CD14-positive monocyte (primary cell): Measurements from ENCODE around the gene SP6. TPM values are rescaled to one million over a fixed set of nuclear protein-coding genes. Genes with fewer than 3 reads are reported as not detected.

Source experiments
- DNase-seq, 3 donors: peaks; one replicate each; pipeline ENCODE4 v3.0.0-alpha.2; 2011 to 2022
- H2AFZ ChIP-seq: 2 replicates; pipeline ENCODE4 v1.6.0; 2012; ENCODE audit warnings: mild to moderate bottlenecking, low read depth, low read length, inconsistent platforms; ENCODE audit not compliant: insufficient read depth, poor library complexity, severe bottlenecking
- H3K27ac ChIP-seq, 2 donors: 1 replicate in 1 of 2; 2 replicates in 1 of 2; pipeline ENCODE4 v1.5.1; 2012 to 2013; ENCODE audit warnings: low read length in 2 of 2, control low read depth in 1 of 2, inconsistent platforms in 1 of 2, low read depth in 1 of 2, mild to moderate bottlenecking in 1 of 2
- H3K27me3 ChIP-seq, 2 donors: one replicate each; pipeline versions ENCODE4 v1.6.0 to v1.6.1; 2011 to 2013; ENCODE audit warnings: low read length in 2 of 2; ENCODE audit not compliant: control insufficient read depth in 2 of 2, insufficient read depth in 2 of 2
- H3K36me3 ChIP-seq, 2 donors: replicated peaks in 1 of 2; 1 replicate in 1 of 2; 2 replicates in 1 of 2; pipeline versions ENCODE4 v1.5.1 to v1.6.1; 2012 to 2013; ENCODE audit warnings: low read length in 2 of 2, control low read depth in 1 of 2, inconsistent platforms in 1 of 2, mild to moderate bottlenecking in 1 of 2; ENCODE audit not compliant: insufficient read depth in 2 of 2, control insufficient read depth in 1 of 2
- H3K4me1 ChIP-seq, 2 donors: 1 replicate in 1 of 2; 2 replicates in 1 of 2; pipeline versions ENCODE4 v1.5.1 to v1.6.1; 2012 to 2013; ENCODE audit warnings: low read length in 2 of 2, control low read depth in 1 of 2, inconsistent platforms in 1 of 2, mild to moderate bottlenecking in 1 of 2, moderate library complexity in 1 of 2; ENCODE audit not compliant: insufficient read depth in 2 of 2, control insufficient read depth in 1 of 2
- H3K4me2 ChIP-seq: replicated peaks from 2 replicates; pipeline ENCODE3; 2012; ENCODE audit warnings: low read length, moderate library complexity, mild to moderate bottlenecking; ENCODE audit not compliant: poor library complexity, severe bottlenecking; ENCODE audit errors: extremely low read depth
- H3K4me3 ChIP-seq, 3 experiments: fragments of 200-600 bp in 1 of 3; sonication (generic) in 1 of 3; replicated peaks in 1 of 3; 1 replicate in 2 of 3; 2 replicates in 1 of 3; pipeline ENCODE4 v1.5.1; 2011 to 2013; ENCODE audit warnings: low read length in 3 of 3, mild to moderate bottlenecking in 3 of 3, control low read depth in 2 of 3, low read depth in 2 of 3, inconsistent platforms in 1 of 3, moderate library complexity in 1 of 3
- H3K79me2 ChIP-seq: 2 replicates; pipeline ENCODE4 v1.6.0; 2012; ENCODE audit warnings: mild to moderate bottlenecking, control low read depth, inconsistent platforms, low read length, moderate library complexity; ENCODE audit not compliant: insufficient read depth
- H3K9ac ChIP-seq: 2 replicates; pipeline ENCODE4 v1.6.0; 2017; ENCODE audit warnings: low read length, mild to moderate bottlenecking; ENCODE audit not compliant: insufficient read depth, poor library complexity, severe bottlenecking
- H3K9me3 ChIP-seq, 2 donors: replicated peaks in 1 of 2; 1 replicate in 1 of 2; 2 replicates in 1 of 2; pipeline versions ENCODE4 v1.5.1 to v1.6.1; 2012 to 2013; ENCODE audit warnings: low read length in 2 of 2, control low read depth in 1 of 2; ENCODE audit not compliant: control insufficient read depth in 1 of 2, insufficient read depth in 1 of 2
- H4K20me1 ChIP-seq: 2 replicates; pipeline ENCODE4 v1.6.0; 2012; ENCODE audit warnings: mild to moderate bottlenecking, low read length, control low read depth, moderate library complexity; ENCODE audit not compliant: insufficient read depth
- H3K27ac Mint-ChIP-seq, 7 donors: one replicate each; pipeline ENCODE4 v1.8.0; 2020; ENCODE audit warnings: mild to moderate bottlenecking in 7 of 7, mixed read lengths in 7 of 7, moderate library complexity in 6 of 7, inconsistent platforms in 2 of 7
- H3K27me3 Mint-ChIP-seq, 3 donors: one replicate each; pipeline ENCODE4 v1.8.0; 2021 to 2022; ENCODE audit warnings: low read depth in 3 of 3, mild to moderate bottlenecking in 3 of 3, mixed read lengths in 3 of 3, moderate library complexity in 3 of 3, inconsistent platforms in 1 of 3
- H3K36me3 Mint-ChIP-seq, 2 donors: one replicate each; pipeline ENCODE4 v1.8.0; 2020; ENCODE audit warnings: mixed read lengths in 2 of 2, inconsistent platforms in 1 of 2, mild to moderate bottlenecking in 1 of 2
- H3K4me1 Mint-ChIP-seq: one replicate; pipeline ENCODE4 v1.8.0; 2020; ENCODE audit warnings: mild to moderate bottlenecking, mixed read lengths
- H3K4me3 Mint-ChIP-seq, 2 donors: one replicate each; pipeline ENCODE4 v1.8.0; 2020; ENCODE audit warnings: mild to moderate bottlenecking in 2 of 2, mixed read lengths in 2 of 2, moderate library complexity in 1 of 2
- H3K9me3 Mint-ChIP-seq, 7 donors: one replicate each; pipeline ENCODE4 v1.8.0; 2020 to 2022; ENCODE audit warnings: mixed read lengths in 7 of 7, mild to moderate bottlenecking in 6 of 7, moderate library complexity in 6 of 7, inconsistent platforms in 2 of 7
- WGBS: methylation state at CpG from one replicate; pipeline ENCODE4 v1.1.5; 2013; ENCODE audit warnings: missing lambda C conversion rate; ENCODE audit not compliant: insufficient coverage; 5-methylcytosine and 5-hydroxymethylcytosine counted together
- intact Hi-C, 2 donors: fragments of 100-400 bp; cut with micrococcal nuclease; formaldehyde crosslinking; loops; one replicate each; pipeline versions ENCODE4 v1.15.0 to v1.15.1; 2023
- polyA plus RNA-seq, 3 donors: library from polyadenylated mRNA; depleted of rRNA in 1 of 3; unstranded in 2 of 3; stranded (reverse) in 1 of 3; fragments of 300-500 nt in 2 of 3; fragments of >200 nt in 1 of 3; fragmentation: Illumina TruSeq in 2 of 3; gene quantifications; 1 replicate in 2 of 3; 2 replicates in 1 of 3; pipeline ENCODE4 v1.2.3, GENCODE V29; 2012 to 2021
- TF ChIP-seq, protein P1 (sequence below): fragments of 200-600 bp; IDR thresholded peaks from one replicate; pipeline ENCODE4 v1.8.0; 2022; ENCODE audit warnings: antibody characterized with exemption, mild to moderate bottlenecking

SP6 gene
- polyA plus RNA-seq, 3 donors: 0.06 TPM; not detected in 2

DNA sequence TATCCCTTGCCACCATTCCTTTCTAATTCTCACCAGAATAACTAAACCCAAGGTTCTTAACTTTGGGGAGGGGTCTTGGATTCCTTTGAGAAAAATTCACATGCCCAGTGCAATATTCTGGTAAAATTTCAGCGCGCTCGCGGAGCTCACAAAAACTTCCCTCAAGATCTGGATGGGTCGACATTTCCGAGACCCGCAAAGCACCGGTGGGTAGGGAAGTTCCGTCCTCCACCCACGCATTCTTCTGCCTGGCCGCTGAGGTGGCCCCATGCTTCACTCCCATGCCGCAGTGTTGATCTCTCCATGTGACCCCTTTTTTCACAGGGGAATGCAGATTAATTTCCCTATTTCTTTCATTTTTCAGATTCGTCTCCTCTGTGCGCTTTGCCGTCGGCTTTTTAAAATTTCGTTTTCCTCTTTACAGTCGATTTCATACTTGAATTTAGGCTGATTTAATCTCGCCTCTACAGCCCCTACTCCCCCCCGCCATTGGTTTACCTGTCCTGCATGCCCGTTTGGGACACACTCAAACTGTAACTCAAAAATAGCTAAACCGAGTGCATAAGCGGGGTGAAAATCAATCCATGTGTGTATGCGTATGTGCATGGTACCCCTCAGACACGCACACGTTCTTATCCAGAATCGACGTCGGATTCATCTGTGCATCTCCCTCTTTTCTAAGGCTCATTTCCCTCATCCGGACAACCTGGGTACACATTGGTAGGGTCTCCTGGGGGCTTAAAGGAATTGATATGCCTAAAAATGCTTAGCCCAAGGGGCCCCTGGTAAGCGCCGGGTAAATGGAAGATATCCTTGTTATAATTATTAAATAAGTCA is 1.4 kb upstream of the SP6 start:
- DNase-seq: no peak
- TF ChIP-seq, protein P1, sequence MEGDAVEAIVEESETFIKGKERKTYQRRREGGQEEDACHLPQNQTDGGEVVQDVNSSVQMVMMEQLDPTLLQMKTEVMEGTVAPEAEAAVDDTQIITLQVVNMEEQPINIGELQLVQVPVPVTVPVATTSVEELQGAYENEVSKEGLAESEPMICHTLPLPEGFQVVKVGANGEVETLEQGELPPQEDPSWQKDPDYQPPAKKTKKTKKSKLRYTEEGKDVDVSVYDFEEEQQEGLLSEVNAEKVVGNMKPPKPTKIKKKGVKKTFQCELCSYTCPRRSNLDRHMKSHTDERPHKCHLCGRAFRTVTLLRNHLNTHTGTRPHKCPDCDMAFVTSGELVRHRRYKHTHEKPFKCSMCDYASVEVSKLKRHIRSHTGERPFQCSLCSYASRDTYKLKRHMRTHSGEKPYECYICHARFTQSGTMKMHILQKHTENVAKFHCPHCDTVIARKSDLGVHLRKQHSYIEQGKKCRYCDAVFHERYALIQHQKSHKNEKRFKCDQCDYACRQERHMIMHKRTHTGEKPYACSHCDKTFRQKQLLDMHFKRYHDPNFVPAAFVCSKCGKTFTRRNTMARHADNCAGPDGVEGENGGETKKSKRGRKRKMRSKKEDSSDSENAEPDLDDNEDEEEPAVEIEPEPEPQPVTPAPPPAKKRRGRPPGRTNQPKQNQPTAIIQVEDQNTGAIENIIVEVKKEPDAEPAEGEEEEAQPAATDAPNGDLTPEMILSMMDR: no peak
- H3K4me1 Mint-ChIP-seq: peaks cover 15% of the 10 kb centered on the region
- Histone ChIP-seq H2AFZ (no peak overlapping the region), H3K27me3 (peaks cover 67 to 86% of the 10 kb centered on the region in 2 donors), H3K27ac (no peak overlapping the region), H3K9me3 (peaks cover 0 to 17% of the 10 kb centered on the region in 2 donors), H3K79me2 (no peaks in the 10 kb centered on the region), H3K9ac (no peak overlapping the region), H3K36me3 (no peaks in the 10 kb centered on the region), H3K4me1 (peaks cover 0 to 11% of the 10 kb centered on the region in 2 donors), H3K4me2 (no peak overlapping the region), H3K4me3 (no peak overlapping the region), H4K20me1 (no peaks in the 10 kb centered on the region)
- peak overlapping the region in 1 of 2 donors; percentile 84 for H3K4me3 Mint-ChIP-seq
- no peak overlapping the region for H3K27ac Mint-ChIP-seq
- H3K27me3 Mint-ChIP-seq: peaks cover 76 to 90% (median 79%) of the 10 kb centered on the region in 3 donors
- WGBS: 10% methylated on average over 17 of the region's 32 CpGs
- peaks cover 0 to 8% of the 10 kb centered on the region in 2 donors for H3K36me3 Mint-ChIP-seq
- intact Hi-C loops: no loop called here
- peaks cover 0 to 16% (median 10%) of the 10 kb centered on the region in 7 donors for H3K9me3 Mint-ChIP-seq

DNA sequence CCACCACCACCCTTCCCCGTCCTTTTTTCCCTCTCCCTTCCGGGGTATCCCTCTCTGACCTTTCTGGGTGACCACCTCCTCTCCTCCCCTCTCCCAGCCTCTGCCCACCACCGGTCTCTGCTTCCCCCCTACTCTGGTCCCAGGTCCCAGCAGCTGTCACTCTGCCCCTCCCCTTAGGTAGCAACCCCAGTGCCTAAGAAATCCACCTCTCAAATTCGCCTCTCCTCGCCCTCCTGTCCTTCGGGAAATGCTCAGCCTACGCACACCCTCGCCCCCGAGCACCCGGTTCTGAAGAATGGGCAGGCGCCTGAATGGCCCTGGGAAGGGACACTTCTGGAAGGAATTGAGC is 775 bp upstream of the SP6 start:
- Mint-ChIP-seq H3K27ac (no peak overlapping the region), H3K27me3 (peaks cover 82 to 96% (median 85%) of the 10 kb centered on the region in 3 donors), H3K4me3 (peak overlapping the region in 1 of 2 donors; percentile 84), H3K4me1 (peaks cover 15% of the 10 kb centered on the region), H3K9me3 (peaks cover 0 to 16% (median 10%) of the 10 kb centered on the region in 7 donors), H3K36me3 (peaks cover 0 to 8% of the 10 kb centered on the region in 2 donors)
- peaks cover 0 to 11% of the 10 kb centered on the region in 2 donors for H3K4me1 ChIP-seq
- no peak overlapping the region for H2AFZ ChIP-seq
- DNase-seq: no peak
- no peak overlapping the region for H3K4me3 ChIP-seq
- TF ChIP-seq, protein P1: no peak
- peaks cover 71 to 92% of the 10 kb centered on the region in 2 donors for H3K27me3 ChIP-seq
- no peaks in the 10 kb centered on the region for H3K79me2 ChIP-seq
- no peak overlapping the region for H3K9ac ChIP-seq
- WGBS: 26% methylated on average over 8 of the region's 11 CpGs
- no peaks in the 10 kb centered on the region for H4K20me1 ChIP-seq
- no peaks in the 10 kb centered on the region for H3K36me3 ChIP-seq
- intact Hi-C loops: no loop called here
- no peak overlapping the region for H3K4me2 ChIP-seq
- no peak overlapping the region for H3K27ac ChIP-seq
- H3K9me3 ChIP-seq: peaks cover 0 to 17% of the 10 kb centered on the region in 2 donors
